Hepatocyte (in vitro differentiated cells): ENCODE data around the gene CCDC102B.

Experiments
- EZH2 ChIP-seq: fragments of 200-600 bp; sonication (generic); IDR thresholded peaks from 2 replicates; pipeline ENCODE4 v1.6.1; 2016; ENCODE audit warnings: antibody characterized with exemption, mild to moderate bottlenecking, borderline replicate concordance
- TF ChIP-seq, protein P1 (sequence below): fragments of 200-600 bp; sonication (generic); IDR thresholded peaks from 2 replicates; pipeline ENCODE4 v1.5.1; 2016; ENCODE audit warnings: antibody characterized with exemption, mild to moderate bottlenecking; ENCODE audit not compliant: poor library complexity

DNA sequence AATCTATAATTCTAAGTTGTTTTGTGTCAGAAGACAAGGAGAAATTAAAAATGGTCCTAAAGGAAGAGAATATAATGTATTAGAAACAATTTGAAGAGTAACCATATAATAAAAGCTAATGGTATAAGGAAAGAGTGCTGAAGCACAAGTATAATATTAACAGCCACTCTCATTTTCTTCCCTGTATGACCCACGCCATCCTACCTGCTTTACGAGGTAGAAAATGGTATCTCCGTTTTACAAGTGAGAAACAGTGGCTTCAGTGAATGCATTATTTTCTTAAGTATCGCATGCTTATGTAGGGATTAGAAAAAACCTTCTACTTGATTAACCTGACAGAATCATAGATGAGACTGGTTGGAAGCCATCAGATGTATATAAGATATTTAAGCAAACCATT lies 266.2 kb downstream of the CCDC102B start:
- TF ChIP-seq EZH2 = no peak
- TF ChIP-seq, protein P1, sequence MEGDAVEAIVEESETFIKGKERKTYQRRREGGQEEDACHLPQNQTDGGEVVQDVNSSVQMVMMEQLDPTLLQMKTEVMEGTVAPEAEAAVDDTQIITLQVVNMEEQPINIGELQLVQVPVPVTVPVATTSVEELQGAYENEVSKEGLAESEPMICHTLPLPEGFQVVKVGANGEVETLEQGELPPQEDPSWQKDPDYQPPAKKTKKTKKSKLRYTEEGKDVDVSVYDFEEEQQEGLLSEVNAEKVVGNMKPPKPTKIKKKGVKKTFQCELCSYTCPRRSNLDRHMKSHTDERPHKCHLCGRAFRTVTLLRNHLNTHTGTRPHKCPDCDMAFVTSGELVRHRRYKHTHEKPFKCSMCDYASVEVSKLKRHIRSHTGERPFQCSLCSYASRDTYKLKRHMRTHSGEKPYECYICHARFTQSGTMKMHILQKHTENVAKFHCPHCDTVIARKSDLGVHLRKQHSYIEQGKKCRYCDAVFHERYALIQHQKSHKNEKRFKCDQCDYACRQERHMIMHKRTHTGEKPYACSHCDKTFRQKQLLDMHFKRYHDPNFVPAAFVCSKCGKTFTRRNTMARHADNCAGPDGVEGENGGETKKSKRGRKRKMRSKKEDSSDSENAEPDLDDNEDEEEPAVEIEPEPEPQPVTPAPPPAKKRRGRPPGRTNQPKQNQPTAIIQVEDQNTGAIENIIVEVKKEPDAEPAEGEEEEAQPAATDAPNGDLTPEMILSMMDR = no peak
